GM18511 (cell line): ENCODE data around the gene CAPS.
"Not testable (repeated sequence)": the region's sequence is repeated elsewhere in the genome, so short reads cannot be mapped to it uniquely, and the experiment has no call there.

Source experiments
- ATAC-seq: cut with Tn5 transposase; IDR thresholded peaks from one replicate; pipeline ENCODE4 v1.9.1; 2021; ENCODE audit warnings: mild to moderate bottlenecking, moderate library complexity; ENCODE audit not compliant: unreplicated experiment

Gene CAPS

DNA sequence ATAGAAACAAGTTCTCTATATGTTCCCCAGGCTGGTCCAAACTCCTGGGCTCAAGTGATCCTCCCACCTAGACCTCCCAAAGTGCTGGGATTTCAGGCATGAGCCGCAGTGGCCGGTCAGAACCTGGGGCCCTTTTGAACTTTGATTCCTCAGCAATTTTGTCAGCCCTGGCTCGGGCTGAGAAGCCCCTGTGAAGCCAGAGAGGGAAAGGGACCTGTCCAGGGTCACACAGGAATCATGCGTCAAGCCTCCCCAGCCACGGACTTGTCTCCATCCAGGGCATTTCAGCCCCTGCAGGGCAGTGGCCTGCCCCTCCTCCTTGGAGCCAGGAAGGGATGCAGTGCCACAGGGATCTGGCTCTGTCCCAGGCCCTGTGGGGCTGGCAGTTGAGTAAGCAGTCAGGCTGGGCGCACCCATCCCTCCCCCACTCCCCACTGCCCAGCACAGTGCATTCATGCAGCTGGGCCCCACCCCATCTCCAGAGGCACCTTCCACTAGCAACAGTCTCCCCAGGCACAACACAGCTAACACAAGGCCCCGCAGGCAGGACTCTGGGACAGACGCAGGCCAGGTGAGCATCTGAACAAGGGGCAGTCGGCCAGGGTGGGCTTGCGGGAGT, at the start of gene CAPS:
TSS of gene CAPS (plus strand) at position 516 of the 619 bp plus-strand sequence. CDS start 153 bp downstream, outside the sequence.
- no peak for ATAC-seq

GRCh38 chr19:5864725-5865486, 49.1 kb upstream of the CAPS start:
- no peak for ATAC-seq

GRCh38 chr19:5865772-5866171, 48.3 kb upstream of the CAPS start:
- no peak for ATAC-seq

- ATAC-seq: no peak
These were observed 46.6 kb upstream of the CAPS start for GRCh38 chr19:5867201-5868136.

DNA sequence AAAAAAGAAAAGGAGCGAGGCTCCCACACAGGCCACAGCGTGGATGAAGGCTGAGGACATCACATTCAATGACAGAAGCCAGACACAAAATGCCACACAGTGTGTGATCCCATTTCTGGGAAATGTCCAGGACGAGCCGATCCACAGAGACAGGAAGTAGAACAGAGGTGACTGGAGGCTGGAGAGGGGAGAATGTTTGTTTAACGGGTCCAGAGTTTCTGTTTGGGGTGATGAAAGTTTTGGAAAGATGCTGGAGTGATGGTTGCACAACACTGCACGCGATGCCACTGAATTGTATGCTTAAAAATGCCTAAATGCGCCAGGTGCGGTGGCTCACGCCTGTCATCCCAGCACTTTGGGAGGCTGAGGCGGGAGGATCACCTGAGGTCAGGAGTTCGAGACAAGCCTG, 43.1 kb upstream of the CAPS start:
- no peak for ATAC-seq

GRCh38 chr19:5873617-5874199, 40.3 kb upstream of the CAPS start:
- no peak for ATAC-seq

DNA sequence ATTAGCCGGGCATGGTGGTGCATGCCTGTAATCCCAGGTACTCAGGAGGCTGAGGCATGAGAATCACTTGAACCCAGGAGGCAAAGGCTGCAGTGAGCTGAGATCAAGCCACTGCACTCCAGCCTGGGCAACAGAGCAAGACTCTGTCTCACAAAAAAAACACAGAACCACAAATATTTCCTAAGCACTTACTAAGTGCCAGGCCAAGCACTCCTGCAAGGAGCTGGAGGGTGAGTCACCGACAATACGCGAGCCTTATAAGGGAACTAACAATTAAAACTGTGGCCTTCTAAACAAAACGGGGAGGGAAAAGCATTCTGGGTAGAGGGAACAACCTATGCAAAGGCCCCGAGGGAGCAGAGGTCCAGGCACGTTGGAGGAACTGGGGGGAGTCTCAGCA, 39.6 kb upstream of the CAPS start:
- not testable (repeated sequence) for ATAC-seq

GRCh38 chr19:5877427-5877826, 36.6 kb upstream of the CAPS start:
- ATAC-seq: no peak

DNA sequence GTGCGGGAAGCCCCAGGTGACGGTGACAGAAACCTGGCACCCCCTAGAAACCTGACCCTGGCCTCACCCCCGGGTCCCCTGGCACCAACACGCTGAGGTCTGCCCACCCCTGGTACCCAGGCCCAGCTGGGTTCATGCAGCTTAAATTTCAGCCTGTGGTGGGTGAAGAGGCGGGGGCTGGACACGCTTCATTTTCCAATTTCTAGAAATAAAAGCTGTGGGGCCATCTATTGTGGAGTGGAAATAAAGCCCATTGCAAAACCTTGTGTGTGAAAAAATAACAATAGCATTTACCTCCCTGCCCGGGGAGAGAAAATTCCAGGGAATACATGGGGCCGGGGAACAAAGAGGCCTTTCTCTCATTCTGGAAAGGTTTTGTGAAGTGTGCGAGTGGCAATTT, 36.2 kb upstream of the CAPS start:
- no peak for ATAC-seq

- no peak for ATAC-seq
These were observed 33.9 kb upstream of the CAPS start for GRCh38 chr19:5880196-5880595.

DNA sequence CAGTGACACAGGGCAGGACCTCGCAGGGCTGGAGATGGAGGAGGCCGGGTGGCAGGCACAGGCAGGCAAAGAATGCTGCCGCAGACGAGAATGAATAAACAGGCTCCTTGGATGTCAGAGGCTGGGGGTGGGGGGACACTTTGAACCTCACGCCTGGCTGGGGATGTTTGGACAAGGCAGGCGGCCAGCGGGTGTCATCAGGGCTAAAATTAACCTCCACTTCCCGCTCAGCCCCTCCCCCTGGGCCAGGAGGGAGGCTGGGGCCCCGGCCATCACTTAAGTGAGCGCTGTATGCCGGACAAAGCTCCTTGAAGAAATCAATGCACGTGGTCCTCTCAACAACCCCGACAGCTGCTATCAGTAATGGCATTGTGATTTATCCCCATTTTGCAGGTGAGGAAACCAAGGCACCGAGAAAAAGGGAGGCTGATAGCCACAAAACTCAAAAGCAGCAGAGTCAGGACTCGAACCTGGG, 33.4 kb upstream of the CAPS start:
- ATAC-seq: no peak

DNA sequence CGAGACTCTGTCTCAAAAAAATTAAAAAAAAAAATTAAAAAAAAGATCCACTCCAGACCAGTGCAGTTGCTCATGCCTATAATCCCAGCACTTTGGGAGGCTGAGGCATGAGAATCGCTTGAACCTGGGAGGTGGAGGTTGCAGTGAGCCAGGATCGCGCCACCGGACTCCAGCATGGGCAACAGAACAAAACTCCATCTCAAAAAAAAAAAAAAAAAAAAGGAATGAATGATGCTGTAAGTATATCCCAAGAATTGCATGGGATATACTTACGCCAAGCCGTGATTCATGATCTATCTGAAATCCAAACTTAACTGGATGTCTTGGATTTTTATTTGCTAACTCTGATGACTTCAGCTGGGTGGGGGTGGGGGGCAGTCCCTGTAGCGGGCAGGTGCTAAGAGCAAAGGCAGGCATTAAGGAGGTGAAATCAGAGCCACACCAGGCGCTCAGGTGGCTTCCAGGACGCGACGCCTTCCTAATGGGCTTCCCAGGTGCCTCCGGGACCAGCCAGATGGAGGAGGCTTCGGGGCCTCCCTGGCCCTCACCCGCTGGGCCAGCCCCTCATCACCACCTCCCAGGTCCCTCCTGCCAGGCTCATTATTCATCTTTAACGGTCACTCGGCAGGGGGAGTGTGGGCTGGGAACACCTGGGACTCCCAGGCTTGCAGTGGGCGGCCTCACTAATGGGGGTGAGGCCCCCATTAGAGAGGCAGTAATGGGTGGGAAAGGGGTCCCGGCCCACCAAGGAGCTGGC, 32.3 kb upstream of the CAPS start:
- ATAC-seq: no peak

DNA sequence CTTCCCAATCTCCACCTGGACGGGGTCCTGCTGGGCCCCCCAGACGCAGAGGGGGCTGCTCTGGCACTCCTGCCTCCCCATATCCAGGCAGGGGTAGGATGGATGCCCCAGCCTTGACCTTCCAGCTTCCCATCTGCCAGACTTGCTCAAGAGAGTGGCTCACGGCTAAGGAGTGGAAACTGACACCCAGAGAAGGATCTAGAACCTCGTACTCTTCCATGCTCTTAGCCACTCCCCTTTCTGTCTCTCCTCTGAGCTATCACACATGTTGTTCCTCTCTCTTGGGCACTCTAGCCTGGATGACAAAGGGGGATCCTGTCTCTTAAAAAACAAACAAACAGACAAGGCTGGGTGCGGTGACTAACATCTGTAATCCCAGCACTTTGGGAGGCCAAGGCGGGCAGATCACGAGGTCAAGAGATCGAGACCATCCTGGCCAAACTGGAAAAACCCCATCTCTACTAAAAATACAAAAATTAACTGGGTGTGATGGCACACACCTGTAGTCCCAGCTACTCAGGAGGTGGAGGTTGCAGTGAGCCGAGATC, 31.6 kb upstream of the CAPS start:
- no peak for ATAC-seq

GRCh38 chr19:5883157-5883873, 30.7 kb upstream of the CAPS start:
- ATAC-seq: not testable (repeated sequence)

DNA sequence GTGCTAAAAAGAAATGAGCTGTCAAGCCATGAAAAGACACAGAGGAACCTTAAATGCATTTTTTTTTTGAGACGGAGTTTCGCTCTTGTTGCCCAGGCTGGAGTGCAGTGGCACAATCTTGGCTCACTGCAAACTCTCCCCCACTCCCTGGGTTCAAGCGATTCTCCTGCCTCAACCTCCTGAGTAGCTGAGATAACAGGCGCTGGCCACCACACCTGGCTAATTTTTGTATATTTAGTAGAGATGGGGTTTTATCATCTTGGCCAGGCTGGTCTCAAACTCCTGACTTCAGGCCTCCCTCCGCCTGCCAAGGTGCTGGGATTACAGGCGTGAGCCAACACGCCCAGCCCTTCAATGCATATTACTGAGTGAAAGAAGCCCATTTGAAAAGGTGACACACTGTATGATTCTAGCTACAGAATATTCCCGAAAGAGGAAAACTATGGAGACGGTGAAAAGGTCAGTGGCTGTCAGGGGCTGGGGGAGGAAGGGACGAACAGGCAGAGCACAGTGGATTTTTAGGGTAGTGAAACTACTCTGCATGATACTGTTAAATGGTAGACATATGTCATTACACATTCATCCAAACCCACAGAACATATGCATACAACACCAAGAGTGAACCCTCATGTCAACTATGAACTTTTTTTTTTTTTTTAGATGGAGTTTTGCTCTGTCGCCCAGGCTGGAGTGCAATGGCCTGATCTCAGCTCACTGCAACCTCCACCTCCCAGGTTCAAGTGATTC, 29.8 kb upstream of the CAPS start:
- not testable (repeated sequence) for ATAC-seq

DNA sequence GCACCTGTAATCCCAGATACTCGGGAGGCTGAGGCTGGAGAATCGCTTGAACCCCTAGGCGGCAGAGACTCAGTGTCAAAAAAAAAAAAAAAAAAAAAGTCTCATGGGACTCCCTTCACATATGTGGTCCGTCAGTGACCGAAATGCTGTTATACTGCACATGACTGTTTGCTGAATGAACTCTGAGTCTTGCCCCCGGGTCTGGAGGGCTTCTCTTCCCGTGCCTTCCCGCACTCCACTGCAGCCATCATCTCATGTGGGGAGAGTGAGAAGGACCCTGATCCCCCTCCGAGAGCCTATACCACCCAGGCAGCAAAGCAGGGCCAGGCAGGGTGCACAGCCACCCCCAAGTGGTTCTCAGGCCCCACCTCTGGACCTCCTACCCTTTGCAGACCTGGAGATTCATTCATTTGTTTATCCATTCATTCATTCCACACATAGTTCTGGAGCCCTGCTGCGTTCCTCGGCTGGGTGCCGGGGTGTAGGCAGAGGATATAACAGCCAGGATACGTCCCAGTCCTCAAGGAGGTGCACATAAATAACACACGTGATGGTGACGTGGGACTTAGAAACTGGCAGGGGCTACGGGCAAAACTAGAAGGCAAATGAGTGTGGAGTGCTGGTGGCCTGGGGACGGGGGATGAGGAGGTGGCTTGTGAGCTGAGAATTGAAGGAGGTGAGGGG, 24.6 kb upstream of the CAPS start:
- ATAC-seq: no peak

GRCh38 chr19:5890099-5890498, 24.0 kb upstream of the CAPS start:
- ATAC-seq: no peak

DNA sequence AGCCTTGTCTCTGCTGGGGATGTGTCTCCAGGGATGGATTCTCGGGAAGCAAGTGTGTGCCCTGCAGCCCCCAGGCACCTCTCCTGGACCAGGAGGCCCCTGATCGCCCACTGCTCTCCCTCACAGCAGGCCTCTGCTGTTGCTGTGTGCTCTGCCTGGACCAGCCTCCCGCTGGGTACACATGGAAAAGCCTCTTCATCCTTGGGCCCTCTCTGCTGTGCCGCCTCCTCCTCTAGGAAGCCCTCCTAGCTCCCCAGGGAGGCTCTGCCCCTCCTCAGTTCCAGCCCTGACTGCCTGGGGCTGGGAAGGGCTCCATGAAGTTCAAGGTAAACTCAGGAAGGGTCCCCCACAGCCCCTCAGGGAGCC, 22.5 kb upstream of the CAPS start:
- ATAC-seq: no peak
